Stimulated activated naive CD8-positive, alpha-beta T cell treated with anti-CD3 and anti-CD28 coated beads, Interleukin-15, Interleukin-2, amounts not matched to agents 100 ng/mL and 50 ng/mL, for 24 hours (primary cell): ENCODE measurements around the gene TAS1R1.
A peak's percentile ranks its signal among the peaks of the same experiment; 100 is the strongest.

ENCODE experiments used
- H3K27ac Mint-ChIP-seq: one replicate; pipeline ENCODE4 v1.8.0; 2021; ENCODE audit warnings: mild to moderate bottlenecking, mixed read lengths
- H3K27me3 Mint-ChIP-seq: one replicate; pipeline ENCODE4 v1.8.0; 2021; ENCODE audit warnings: mixed read lengths
- H3K36me3 Mint-ChIP-seq: one replicate; pipeline ENCODE4 v1.8.0; 2021; ENCODE audit warnings: low read depth, mixed read lengths
- H3K4me1 Mint-ChIP-seq: one replicate; pipeline ENCODE4 v1.8.0; 2021; ENCODE audit warnings: low read depth, mixed read lengths
- H3K4me3 Mint-ChIP-seq: one replicate; pipeline ENCODE4 v1.8.0; 2021; ENCODE audit warnings: mild to moderate bottlenecking, mixed read lengths
- H3K9me3 Mint-ChIP-seq: one replicate; pipeline ENCODE4 v1.8.0; 2021; ENCODE audit warnings: mixed read lengths

TAS1R1 gene

DNA sequence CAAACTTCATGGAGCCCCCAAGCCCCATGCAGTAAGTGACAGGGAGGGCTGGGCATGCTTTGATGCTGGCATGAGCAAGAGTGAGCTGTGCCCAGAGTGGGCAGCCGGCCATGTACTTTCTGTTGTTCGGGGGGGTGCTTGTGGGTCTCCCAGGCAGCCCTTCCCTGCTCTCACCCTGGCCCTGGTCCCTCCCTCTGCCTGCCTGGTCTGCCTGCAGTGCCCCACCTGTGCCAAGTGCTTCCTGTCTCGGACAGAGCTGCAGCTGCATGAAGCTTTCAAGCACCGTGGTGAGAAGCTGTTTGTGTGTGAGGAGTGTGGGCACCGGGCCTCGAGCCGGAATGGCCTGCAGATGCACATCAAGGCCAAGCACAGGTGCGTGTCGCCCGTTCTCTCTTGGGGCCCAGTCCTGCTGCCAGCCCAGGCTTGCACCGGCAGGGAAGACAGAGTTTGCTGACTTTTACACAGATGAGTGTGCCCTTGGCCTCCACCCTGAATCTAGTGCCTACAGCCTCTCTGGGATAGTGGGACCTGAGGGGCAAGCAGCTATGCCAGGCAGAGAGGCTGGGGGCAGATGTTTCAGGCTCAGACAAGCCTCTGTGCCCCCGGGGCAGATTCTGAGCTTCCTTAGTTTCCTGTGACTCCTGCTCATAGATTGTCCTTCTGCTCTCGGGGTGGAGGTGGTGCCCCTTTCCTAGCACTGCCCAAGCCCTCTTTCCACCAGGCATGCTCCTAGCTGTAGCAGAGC is 32.3 kb downstream of the TAS1R1 start:
- Mint-ChIP-seq H3K4me1 (peaks cover 13% of the 10 kb centered on the region), H3K27ac (no peak overlapping the region), H3K27me3 (no peaks in the 10 kb centered on the region), H3K4me3 (no peak overlapping the region), H3K36me3 (peaks cover 18% of the 10 kb centered on the region), H3K9me3 (no peaks in the 10 kb centered on the region)

DNA sequence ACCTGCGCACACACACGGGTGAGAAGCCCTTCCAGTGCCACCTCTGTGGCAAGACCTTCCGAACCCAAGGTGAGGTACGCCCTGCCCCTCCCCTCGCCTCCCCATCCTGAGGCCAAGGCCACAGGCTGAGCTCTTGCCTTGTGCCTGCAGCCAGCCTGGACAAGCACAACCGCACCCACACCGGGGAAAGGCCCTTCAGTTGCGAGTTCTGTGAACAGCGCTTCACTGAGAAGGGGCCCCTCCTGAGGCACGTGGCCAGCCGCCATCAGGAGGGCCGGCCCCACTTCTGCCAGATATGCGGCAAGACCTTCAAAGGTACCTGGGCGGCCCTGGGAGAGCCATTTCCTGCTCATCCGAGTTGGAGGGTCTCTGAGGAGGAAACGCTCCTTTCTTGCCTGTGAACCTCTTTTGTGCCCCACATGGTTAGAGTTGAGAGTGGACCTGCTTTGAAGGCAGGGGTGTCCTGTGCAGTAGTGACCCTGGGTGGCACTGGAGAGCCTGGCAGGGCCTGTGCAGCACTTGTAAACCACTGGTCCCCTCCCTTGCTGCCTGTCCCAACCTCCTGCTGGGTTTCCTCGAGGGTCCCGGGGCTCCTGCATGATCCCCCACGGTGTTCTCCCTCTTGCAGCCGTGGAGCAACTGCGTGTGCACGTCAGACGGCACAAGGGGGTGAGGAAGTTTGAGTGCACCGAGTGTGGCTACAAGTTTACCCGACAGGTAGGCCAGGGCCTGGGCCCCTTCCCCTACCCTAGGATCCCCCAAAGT is 33.2 kb downstream of the TAS1R1 start:
- Mint-ChIP-seq H3K4me1 (peaks cover 11% of the 10 kb centered on the region), H3K27ac (no peak overlapping the region), H3K36me3 (peaks cover 17% of the 10 kb centered on the region), H3K9me3 (no peaks in the 10 kb centered on the region), H3K4me3 (no peak overlapping the region), H3K27me3 (no peaks in the 10 kb centered on the region)

DNA sequence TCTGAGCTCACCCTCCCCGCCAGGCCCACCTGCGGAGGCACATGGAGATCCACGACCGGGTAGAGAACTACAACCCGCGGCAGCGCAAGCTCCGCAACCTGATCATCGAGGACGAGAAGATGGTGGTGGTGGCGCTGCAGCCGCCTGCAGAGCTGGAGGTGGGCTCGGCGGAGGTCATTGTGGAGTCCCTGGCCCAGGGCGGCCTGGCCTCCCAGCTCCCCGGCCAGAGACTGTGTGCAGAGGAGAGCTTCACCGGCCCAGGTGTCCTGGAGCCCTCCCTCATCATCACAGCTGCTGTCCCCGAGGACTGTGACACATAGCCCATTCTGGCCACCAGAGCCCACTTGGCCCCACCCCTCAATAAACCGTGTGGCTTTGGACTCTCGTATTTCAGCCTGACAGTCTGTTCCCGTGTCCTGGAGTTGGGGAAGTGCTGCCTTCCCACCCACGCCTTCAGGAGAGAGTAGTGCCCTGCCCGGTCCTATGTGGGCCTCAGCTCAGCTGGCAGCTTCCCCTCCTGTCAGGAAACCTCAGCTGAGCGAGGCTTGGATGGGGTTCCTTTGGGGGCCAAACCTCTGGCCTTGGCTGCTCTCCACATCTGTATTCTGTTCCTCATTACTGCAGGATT is 33.9 kb downstream of the TAS1R1 start:
- Mint-ChIP-seq H3K27me3 (no peaks in the 10 kb centered on the region), H3K36me3 (peaks cover 20% of the 10 kb centered on the region), H3K9me3 (no peaks in the 10 kb centered on the region), H3K4me3 (no peak overlapping the region), H3K27ac (peak overlapping the region; percentile 36), H3K4me1 (peaks cover 15% of the 10 kb centered on the region)

DNA sequence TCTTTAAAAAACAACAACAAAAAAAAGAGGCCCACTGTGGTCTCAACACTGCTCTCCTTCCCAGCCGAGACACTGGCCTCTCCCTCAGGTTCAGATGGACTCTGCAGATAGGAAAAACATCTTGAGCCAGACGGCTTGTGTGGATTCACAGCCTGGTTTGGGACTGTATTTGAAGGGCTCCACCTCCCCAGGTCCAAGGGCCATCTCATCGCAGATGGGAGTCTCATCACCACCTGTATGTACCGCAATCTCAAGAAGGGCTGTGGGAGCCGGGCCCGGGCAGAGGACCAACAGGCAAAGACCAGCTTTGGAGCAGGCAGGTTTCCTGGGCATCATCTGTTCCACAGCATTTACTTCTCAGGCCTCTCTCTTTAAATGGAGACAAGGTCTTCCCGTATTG is 34.9 kb downstream of the TAS1R1 start:
- H3K27ac Mint-ChIP-seq: no peak overlapping the region
- H3K36me3 Mint-ChIP-seq: peaks cover 25% of the 10 kb centered on the region
- H3K9me3 Mint-ChIP-seq: no peaks in the 10 kb centered on the region
- H3K4me1 Mint-ChIP-seq: peaks cover 11% of the 10 kb centered on the region
- no peaks in the 10 kb centered on the region for H3K27me3 Mint-ChIP-seq
- H3K4me3 Mint-ChIP-seq: no peak overlapping the region

DNA sequence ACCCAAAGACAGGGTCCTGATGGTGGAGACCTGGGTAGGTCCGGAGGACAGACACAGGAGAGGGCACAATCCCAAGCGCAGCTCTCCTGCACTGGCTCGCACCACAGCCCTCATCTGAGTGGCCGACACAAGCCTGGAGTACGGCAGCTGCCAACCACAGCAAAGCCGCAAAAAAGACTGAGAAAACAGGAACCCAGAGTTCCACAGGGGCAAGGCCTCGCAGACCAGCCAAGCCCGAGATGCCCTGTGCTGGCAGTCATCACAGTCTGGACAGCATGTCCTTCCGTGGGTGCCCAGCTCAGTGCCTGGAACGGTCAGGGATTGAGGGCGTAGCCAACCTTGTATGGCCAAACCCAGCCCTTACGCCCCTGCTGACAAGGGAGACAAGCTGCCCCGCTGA is 36.1 kb downstream of the TAS1R1 start:
- Mint-ChIP-seq H3K9me3 (no peaks in the 10 kb centered on the region), H3K36me3 (peaks cover 37% of the 10 kb centered on the region), H3K4me1 (peaks cover 15% of the 10 kb centered on the region), H3K27ac (no peak overlapping the region), H3K4me3 (no peak overlapping the region), H3K27me3 (no peaks in the 10 kb centered on the region)

- Mint-ChIP-seq H3K4me1 (peaks cover 19% of the 10 kb centered on the region), H3K36me3 (peaks cover 41% of the 10 kb centered on the region), H3K27me3 (no peaks in the 10 kb centered on the region), H3K27ac (no peak overlapping the region), H3K9me3 (no peaks in the 10 kb centered on the region), H3K4me3 (no peak overlapping the region)
Observed at GRCh38 chr1:6591644-6592043, 36.5 kb downstream of the TAS1R1 start.

- Mint-ChIP-seq H3K27ac (no peak overlapping the region), H3K9me3 (no peaks in the 10 kb centered on the region), H3K27me3 (no peaks in the 10 kb centered on the region), H3K36me3 (peaks cover 47% of the 10 kb centered on the region), H3K4me3 (no peak overlapping the region), H3K4me1 (peaks cover 26% of the 10 kb centered on the region)
Observed at GRCh38 chr1:6592441-6592840, 37.3 kb downstream of the TAS1R1 start.

DNA sequence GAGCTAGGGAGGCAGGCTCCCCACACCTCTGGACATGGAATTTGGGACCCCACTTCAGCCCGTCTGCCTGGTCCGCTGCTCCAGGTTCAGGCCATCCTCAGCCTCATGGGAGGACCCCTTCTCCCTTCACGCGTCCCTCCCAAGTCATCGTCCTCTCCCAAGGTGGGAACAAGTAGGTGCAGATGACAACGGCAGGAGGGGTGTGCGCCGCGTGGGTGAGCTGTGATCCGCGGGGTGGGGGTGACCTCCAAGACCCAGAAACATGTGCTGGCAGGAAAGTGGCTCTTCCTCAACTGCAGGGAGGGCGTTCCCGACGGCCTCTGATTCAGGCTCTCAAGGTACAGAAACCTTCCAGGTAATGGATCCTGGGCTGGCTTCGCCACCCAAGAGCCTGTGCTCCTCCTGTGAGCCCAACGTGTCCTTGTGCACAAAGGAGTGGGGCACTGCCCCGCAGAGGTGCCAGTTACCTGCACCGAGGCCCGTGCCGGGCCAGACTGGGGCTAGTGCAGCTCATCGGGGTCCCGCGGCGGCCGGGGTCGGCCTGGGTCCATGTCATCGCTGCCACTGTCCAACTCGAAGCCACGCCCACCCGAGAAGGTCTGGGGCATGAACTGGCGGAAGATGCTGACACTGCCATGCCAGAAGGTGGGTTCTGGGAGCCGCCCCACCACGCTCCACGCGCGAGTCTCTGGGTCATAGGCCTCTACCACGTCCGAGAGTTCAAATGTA is 37.9 kb downstream of the TAS1R1 start:
- Mint-ChIP-seq H3K9me3 (no peaks in the 10 kb centered on the region), H3K36me3 (peaks cover 52% of the 10 kb centered on the region), H3K27ac (no peak overlapping the region), H3K4me1 (peaks cover 27% of the 10 kb centered on the region), H3K4me3 (no peak overlapping the region), H3K27me3 (no peaks in the 10 kb centered on the region)

DNA sequence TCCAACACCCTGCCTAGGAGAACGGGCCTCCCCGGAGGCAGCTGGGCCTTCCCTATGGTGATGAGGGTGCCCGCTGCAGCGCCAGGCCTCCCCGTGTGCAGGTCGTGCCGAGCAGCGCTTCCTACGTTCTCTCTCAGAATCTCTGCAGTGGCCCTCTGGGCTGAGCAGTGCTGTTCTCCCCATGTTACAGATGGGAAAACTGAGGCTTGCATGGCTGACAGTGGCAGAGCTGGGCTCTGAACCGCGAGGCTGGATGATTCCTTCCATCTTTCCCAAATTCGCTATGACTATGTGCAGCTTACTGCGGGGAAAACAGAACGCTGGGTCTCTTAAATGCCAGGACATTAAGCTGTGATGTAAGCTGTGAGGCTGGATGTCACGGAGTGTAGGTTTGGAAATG is 38.7 kb downstream of the TAS1R1 start:
- no peaks in the 10 kb centered on the region for H3K9me3 Mint-ChIP-seq
- H3K27ac Mint-ChIP-seq: no peak overlapping the region
- no peak overlapping the region for H3K4me3 Mint-ChIP-seq
- H3K36me3 Mint-ChIP-seq: peaks cover 57% of the 10 kb centered on the region
- peaks cover 34% of the 10 kb centered on the region for H3K4me1 Mint-ChIP-seq
- H3K27me3 Mint-ChIP-seq: no peaks in the 10 kb centered on the region

DNA sequence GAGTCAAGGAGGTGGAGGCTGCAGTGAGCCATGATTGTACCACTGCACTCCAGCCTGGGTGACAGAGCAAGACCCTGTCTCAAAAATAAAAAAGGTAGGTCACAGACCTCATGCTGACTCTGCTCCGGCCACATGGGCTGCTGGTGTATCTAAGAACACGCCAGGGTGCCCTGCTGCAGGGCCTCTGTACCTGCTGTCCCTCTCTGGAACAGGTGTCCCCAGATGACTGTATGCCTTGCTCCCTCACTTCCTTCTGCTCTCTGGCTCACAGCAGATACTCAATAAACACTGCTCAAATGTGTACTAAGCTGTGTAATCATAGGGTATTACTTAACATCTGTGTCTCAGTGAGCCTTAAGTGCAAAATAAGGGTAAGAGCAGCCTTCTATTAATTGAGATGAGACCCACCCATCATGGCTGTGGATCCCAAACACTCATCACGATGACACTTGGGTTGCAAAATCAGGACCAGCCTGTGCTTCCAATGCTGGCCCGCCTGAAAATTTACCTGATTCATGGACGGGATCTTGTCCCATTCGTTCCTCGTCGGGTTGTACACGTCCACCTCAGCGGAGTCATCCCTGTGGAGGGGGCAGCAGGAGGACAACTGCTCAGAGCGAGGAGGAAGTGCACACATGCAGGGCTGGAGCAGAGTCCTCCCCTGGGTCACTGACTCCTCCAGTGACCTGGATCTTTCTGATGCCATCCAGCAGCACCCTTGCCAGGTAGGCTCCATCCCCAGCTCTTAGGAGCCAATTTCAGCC is 40.1 kb downstream of the TAS1R1 start:
- peak overlapping the region; percentile 54 for H3K27ac Mint-ChIP-seq
- no peaks in the 10 kb centered on the region for H3K27me3 Mint-ChIP-seq
- no peaks in the 10 kb centered on the region for H3K9me3 Mint-ChIP-seq
- H3K4me1 Mint-ChIP-seq: peaks cover 47% of the 10 kb centered on the region
- H3K36me3 Mint-ChIP-seq: peaks cover 60% of the 10 kb centered on the region
- no peak overlapping the region for H3K4me3 Mint-ChIP-seq

GRCh38 chr1:6596351-6596750 is 41.2 kb downstream of the TAS1R1 start:
- Mint-ChIP-seq H3K27me3 (no peaks in the 10 kb centered on the region), H3K4me3 (no peak overlapping the region), H3K36me3 (peaks cover 58% of the 10 kb centered on the region), H3K9me3 (no peaks in the 10 kb centered on the region), H3K27ac (peak overlapping the region; percentile 36), H3K4me1 (peaks cover 53% of the 10 kb centered on the region)

DNA sequence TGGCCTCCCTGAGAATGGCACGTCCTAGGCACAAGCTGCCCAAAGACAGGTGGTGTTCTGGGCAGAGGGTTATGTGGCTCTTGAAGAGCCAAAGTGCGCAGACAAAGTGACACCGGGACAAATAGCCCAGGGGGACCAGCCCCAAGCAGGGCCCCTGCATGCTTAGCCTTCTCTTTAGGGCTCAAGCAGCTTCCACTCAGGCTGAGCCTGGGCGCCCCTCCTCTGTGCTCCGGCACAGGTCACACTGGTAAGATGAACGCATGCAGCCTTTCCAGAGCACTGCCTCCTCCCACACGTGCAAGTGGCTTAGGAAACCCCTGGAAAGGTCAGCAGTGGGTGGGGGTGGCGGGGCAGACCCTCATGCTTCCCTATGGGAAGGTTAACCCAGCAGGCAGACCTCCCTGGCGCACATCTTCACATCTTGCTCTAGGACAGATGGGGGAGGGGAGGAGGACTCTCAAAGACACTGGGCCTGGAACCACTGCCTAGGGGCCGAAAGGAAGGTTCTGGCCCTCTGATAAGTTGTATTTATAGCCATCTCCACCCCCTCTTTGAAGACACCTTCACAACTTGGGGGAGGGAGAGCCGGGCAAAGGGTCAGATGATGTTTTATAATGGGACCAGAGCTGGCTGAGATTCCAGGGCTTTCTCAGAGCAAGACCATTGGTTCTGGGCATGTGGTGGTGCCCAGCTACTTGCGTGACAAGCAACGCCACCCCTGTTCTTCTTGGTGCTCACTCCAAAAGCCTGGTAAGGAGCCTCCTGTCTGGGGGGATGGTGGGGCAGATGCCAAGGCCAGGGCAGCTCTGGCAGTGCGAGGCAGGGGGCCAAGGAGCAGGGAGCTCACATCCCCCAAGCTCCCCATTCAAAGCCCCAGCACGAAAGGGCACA is 42.0 kb downstream of the TAS1R1 start:
- peaks cover 58% of the 10 kb centered on the region for H3K36me3 Mint-ChIP-seq

GRCh38 chr1:6597777-6598131 is 42.6 kb downstream of the TAS1R1 start:
- no peaks in the 10 kb centered on the region for H3K27me3 Mint-ChIP-seq
- H3K4me1 Mint-ChIP-seq: peaks cover 50% of the 10 kb centered on the region
- H3K36me3 Mint-ChIP-seq: peaks cover 58% of the 10 kb centered on the region
- no peak overlapping the region for H3K4me3 Mint-ChIP-seq
- H3K27ac Mint-ChIP-seq: no peak overlapping the region
- H3K9me3 Mint-ChIP-seq: no peaks in the 10 kb centered on the region

More for the DNA sequence above, 42.0 kb downstream of the TAS1R1 start:
- Mint-ChIP-seq H3K4me3 (no peak overlapping the region), H3K27ac (no peak overlapping the region), H3K27me3 (no peaks in the 10 kb centered on the region), H3K4me1 (peaks cover 50% of the 10 kb centered on the region), H3K9me3 (no peaks in the 10 kb centered on the region)
